Astrocyte (in vitro differentiated cells and primary cell): ENCODE data around the gene ACACA. TPM values are rescaled to one million over a fixed set of nuclear protein-coding genes. Genes with fewer than 3 reads are reported as not detected.

Experiments used
- DNase-seq: peaks from one replicate; pipeline ENCODE4 v3.0.0-alpha.2; 2010; ENCODE audit warnings: low read depth
- FAIRE-seq: peaks from 2 replicates; lab custom pipeline; 2011; peaks lifted over from hg19 to GRCh38; lab: Jason Lieb, UNC
- H2AFZ ChIP-seq: 2 replicates; pipeline ENCODE4 v1.6.0; 2012; ENCODE audit warnings: low read depth, low read length, inconsistent platforms
- H3K27ac ChIP-seq: 2 replicates; pipeline ENCODE4 v1.5.1; 2011; ENCODE audit warnings: low read depth, low read length, inconsistent platforms
- H3K27me3 ChIP-seq: 2 replicates; pipeline ENCODE4 v1.6.0; 2011; ENCODE audit warnings: low read length, inconsistent platforms; ENCODE audit not compliant: insufficient read depth
- H3K36me3 ChIP-seq: 2 replicates; pipeline ENCODE4 v1.5.1; 2011; ENCODE audit warnings: low read length, inconsistent platforms; ENCODE audit not compliant: insufficient read depth
- H3K4me1 ChIP-seq: 2 replicates; pipeline ENCODE4 v1.5.1; 2011; ENCODE audit warnings: low read length, inconsistent platforms; ENCODE audit not compliant: insufficient read depth
- H3K4me2 ChIP-seq: 2 replicates; pipeline ENCODE4 v1.6.0; 2012; ENCODE audit warnings: low read length, inconsistent platforms
- H3K4me3 ChIP-seq: 2 replicates; pipeline ENCODE4 v1.5.1; 2011; ENCODE audit warnings: low read depth, mild to moderate bottlenecking, low read length, inconsistent platforms; ENCODE audit not compliant: insufficient read depth
- H3K79me2 ChIP-seq: 2 replicates; pipeline ENCODE4 v1.6.0; 2012; ENCODE audit warnings: mild to moderate bottlenecking, low read length, inconsistent platforms; ENCODE audit not compliant: insufficient read depth
- H3K9ac ChIP-seq: 2 replicates; pipeline ENCODE4 v1.6.0; 2012; ENCODE audit warnings: mild to moderate bottlenecking, low read length, inconsistent platforms
- H3K9me3 ChIP-seq: 2 replicates; pipeline ENCODE4 v1.5.1; 2012; ENCODE audit warnings: low read depth, mild to moderate bottlenecking, low read length, inconsistent platforms; ENCODE audit not compliant: insufficient read depth
- H4K20me1 ChIP-seq: 2 replicates; pipeline ENCODE4 v1.6.0; 2012; ENCODE audit warnings: low read length, inconsistent platforms; ENCODE audit not compliant: insufficient read depth
- H3K27ac Mint-ChIP-seq: one replicate; pipeline ENCODE4 v1.8.0; 2021; ENCODE audit warnings: mild to moderate bottlenecking, mixed read lengths; ENCODE audit not compliant: unreplicated experiment
- H3K27me3 Mint-ChIP-seq: one replicate; pipeline ENCODE4 v1.8.0; 2021; ENCODE audit warnings: low read depth, mixed read lengths; ENCODE audit not compliant: unreplicated experiment
- H3K36me3 Mint-ChIP-seq: one replicate; pipeline ENCODE4 v1.8.0; 2021; ENCODE audit warnings: low read depth, mixed read lengths; ENCODE audit not compliant: unreplicated experiment
- H3K4me1 Mint-ChIP-seq: one replicate; pipeline ENCODE4 v1.8.0; 2021; ENCODE audit warnings: low read depth, mixed read lengths; ENCODE audit not compliant: unreplicated experiment
- H3K4me3 Mint-ChIP-seq: one replicate; pipeline ENCODE4 v1.8.0; 2021; ENCODE audit warnings: mild to moderate bottlenecking, moderate library complexity, mixed read lengths; ENCODE audit not compliant: unreplicated experiment
- H3K9me3 Mint-ChIP-seq: one replicate; pipeline ENCODE4 v1.8.0; 2021; ENCODE audit warnings: mild to moderate bottlenecking, mixed read lengths; ENCODE audit not compliant: unreplicated experiment
- EZH2 ChIP-seq: IDR thresholded peaks from 2 replicates; pipeline ENCODE4 v1.6.1; 2012; ENCODE audit warnings: mild to moderate bottlenecking, low read length, inconsistent platforms; ENCODE audit not compliant: insufficient read depth
- total RNA-seq: library from RNA; stranded (reverse); gene quantifications from 2 replicates; pipeline ENCODE4 v1.2.1, GENCODE V29; 2021
- TF ChIP-seq, protein P1 (sequence below): IDR thresholded peaks from 2 replicates; pipeline ENCODE4 v1.5.1; 2011; ENCODE audit warnings: low read depth, mild to moderate bottlenecking, inconsistent platforms, low read length, moderate library complexity; ENCODE audit not compliant: insufficient read depth

ACACA gene
- total RNA-seq, 1 donor from 2014 or later, result 88.3 TPM

DNA sequence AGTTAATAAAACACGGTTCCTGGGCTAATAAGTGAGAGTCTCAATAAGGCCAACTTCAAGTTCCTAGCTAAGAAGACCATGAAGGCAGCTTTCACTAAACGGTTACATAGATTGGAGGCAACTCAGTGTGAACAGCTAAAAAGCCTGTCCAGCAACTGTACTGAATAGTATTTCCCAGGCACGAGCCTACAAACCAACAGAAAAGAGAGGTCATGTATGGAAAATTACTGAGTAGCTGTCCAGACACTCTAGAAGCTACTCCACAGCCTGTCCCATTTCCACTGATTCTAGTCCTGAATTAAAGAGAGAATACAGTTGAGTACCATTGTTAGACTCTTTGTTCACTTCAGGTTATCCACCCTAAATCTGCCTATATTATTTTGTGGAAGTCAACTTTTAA, 67.3 kb downstream of the ACACA start:
- Histone ChIP-seq H3K27ac (no peak overlapping the region), H3K4me3 (no peak overlapping the region), H3K4me2 (no peak overlapping the region), H3K36me3 (peaks cover 7% of the 10 kb centered on the region), H3K27me3 (no peaks in the 10 kb centered on the region), H3K4me1 (no peaks in the 10 kb centered on the region), H3K9ac (no peak overlapping the region), H3K79me2 (peaks cover 61% of the 10 kb centered on the region), H2AFZ (no peak overlapping the region), H4K20me1 (peaks cover 37% of the 10 kb centered on the region), H3K9me3 (no peaks in the 10 kb centered on the region)
- no peaks in the 10 kb centered on the region for H3K9me3 Mint-ChIP-seq
- peaks cover 10% of the 10 kb centered on the region for H3K4me1 Mint-ChIP-seq
- no peak for TF ChIP-seq EZH2
- TF ChIP-seq, protein P1, sequence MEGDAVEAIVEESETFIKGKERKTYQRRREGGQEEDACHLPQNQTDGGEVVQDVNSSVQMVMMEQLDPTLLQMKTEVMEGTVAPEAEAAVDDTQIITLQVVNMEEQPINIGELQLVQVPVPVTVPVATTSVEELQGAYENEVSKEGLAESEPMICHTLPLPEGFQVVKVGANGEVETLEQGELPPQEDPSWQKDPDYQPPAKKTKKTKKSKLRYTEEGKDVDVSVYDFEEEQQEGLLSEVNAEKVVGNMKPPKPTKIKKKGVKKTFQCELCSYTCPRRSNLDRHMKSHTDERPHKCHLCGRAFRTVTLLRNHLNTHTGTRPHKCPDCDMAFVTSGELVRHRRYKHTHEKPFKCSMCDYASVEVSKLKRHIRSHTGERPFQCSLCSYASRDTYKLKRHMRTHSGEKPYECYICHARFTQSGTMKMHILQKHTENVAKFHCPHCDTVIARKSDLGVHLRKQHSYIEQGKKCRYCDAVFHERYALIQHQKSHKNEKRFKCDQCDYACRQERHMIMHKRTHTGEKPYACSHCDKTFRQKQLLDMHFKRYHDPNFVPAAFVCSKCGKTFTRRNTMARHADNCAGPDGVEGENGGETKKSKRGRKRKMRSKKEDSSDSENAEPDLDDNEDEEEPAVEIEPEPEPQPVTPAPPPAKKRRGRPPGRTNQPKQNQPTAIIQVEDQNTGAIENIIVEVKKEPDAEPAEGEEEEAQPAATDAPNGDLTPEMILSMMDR, result no peak
- no peaks in the 10 kb centered on the region for H3K27me3 Mint-ChIP-seq
- DNase-seq (peak; percentile 3), FAIRE-seq (no peak)
- peaks cover 10% of the 10 kb centered on the region for H3K36me3 Mint-ChIP-seq
- H3K27ac Mint-ChIP-seq, result no peak overlapping the region
- H3K4me3 Mint-ChIP-seq, result no peak overlapping the region

DNA sequence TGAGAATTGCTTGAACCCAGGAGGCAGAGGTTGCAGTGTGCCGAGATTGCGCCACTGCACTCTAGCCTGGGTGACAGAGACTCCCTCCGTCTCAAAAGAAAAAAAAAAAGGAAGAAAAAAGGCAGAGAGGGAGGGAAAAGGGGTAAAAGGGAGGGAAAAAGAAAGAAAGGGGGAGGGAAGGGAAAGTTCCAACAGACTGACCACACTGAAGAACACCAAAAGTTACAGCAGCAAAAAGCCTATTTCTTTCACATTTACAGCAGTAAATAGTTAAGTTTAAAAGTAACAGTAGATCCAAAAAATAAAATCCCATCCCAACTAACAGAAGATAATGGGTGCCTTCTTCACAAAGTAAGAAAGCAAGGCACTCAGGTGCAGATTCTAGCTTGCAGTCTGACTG, 67.8 kb downstream of the ACACA start:
- no peak overlapping the region for H3K4me3 ChIP-seq
- H3K36me3 ChIP-seq, result peaks cover 7% of the 10 kb centered on the region
- Mint-ChIP-seq H3K4me1 (peaks cover 10% of the 10 kb centered on the region), H3K4me3 (no peak overlapping the region), H3K9me3 (no peaks in the 10 kb centered on the region), H3K36me3 (peaks cover 10% of the 10 kb centered on the region), H3K27ac (no peak overlapping the region), H3K27me3 (no peaks in the 10 kb centered on the region)
- H3K27me3 ChIP-seq, result no peaks in the 10 kb centered on the region
- H3K9me3 ChIP-seq, result no peaks in the 10 kb centered on the region
- no peak overlapping the region for H3K27ac ChIP-seq
- no peak overlapping the region for H3K4me2 ChIP-seq
- H3K4me1 ChIP-seq, result no peaks in the 10 kb centered on the region
- peaks cover 41% of the 10 kb centered on the region for H4K20me1 ChIP-seq
- DNase-seq (no peak), FAIRE-seq (no peak)
- TF ChIP-seq EZH2, result no peak
- TF ChIP-seq, protein P1, result no peak
- no peak overlapping the region for H2AFZ ChIP-seq
- no peak overlapping the region for H3K9ac ChIP-seq
- H3K79me2 ChIP-seq, result peaks cover 61% of the 10 kb centered on the region

DNA sequence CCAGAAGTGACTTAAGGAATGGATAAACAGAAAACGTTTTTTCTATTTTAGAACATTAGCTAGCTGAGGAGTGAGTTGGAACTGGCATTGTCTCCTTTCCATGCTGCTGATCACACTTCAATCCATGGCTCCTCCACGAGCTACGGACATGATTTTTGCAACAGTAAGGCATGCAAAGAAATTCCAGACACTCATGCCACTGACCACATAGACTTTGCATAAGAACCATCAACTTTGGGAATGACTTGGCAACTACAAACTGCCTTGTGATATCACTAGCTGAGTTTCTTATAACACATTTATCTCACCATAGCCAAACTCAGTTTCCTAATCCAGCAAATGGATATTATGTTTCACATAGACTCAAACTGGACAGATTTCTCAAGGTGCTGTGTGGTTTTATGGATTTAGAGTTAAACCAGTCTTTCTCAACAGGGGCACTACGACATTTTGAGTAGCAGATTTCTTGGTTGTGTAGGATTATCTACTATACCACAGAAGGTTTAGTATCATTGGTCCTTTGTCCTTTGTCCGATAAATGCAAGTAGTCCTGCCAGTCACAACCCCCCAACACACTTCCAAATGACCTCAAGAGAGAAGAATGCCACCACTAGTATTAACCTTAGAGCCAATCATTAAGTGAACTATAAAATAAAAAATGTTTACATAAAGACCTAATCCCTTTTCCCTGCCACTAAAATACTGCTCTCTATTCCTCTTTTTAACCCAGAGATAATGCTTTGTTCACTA, 79.1 kb downstream of the ACACA start:
- Mint-ChIP-seq H3K9me3 (no peaks in the 10 kb centered on the region), H3K36me3 (peaks cover 9% of the 10 kb centered on the region), H3K27me3 (no peaks in the 10 kb centered on the region), H3K4me1 (peaks cover 15% of the 10 kb centered on the region), H3K27ac (peak overlapping the region; percentile 83), H3K4me3 (no peak overlapping the region)
- Histone ChIP-seq H3K4me2 (no peak overlapping the region), H3K9ac (peak overlapping the region; percentile 12), H4K20me1 (peaks cover 25% of the 10 kb centered on the region), H3K36me3 (peaks cover 16% of the 10 kb centered on the region), H3K4me3 (no peak overlapping the region), H3K27me3 (no peaks in the 10 kb centered on the region), H3K79me2 (peaks cover 13% of the 10 kb centered on the region), H3K27ac (peak overlapping the region; percentile 15), H2AFZ (no peak overlapping the region), H3K9me3 (no peaks in the 10 kb centered on the region), H3K4me1 (peaks cover 3% of the 10 kb centered on the region)
- TF ChIP-seq, protein P1, result no peak
- TF ChIP-seq EZH2, result no peak
- peak; percentile 96 for DNase-seq
- no peak for FAIRE-seq
